ENCODE measurements around the gene CTNNA2.

CTNNA2 gene

DNA sequence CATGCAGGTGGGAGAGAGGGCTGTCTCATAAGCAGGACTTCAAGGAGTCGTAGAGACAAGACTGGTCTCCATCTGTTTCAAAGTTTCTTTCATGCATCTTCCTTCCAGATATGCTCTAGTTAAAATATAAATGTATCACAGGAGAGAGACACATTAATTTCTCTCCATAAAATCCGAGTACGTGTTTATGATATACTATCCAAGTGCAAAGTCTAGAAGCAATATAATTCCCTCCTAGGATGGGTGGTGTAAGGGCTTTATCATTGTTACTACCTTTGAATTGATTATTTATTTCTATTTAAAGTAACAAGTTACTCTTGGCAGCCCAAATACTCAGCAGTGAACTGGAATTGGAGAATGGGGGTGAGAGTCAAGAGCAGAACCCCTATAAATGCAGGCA, 619.4 kb downstream of the CTNNA2 start:
- TF ChIP-seq GATA2 (IDR thresholded peaks at IDR 0.05; ENCODE audit: low read depth, low read length) = no peak
- TF ChIP-seq GATA3 (IDR thresholded peaks at IDR 0.05; ENCODE audit: low read depth, low read length) = no peak

DNA sequence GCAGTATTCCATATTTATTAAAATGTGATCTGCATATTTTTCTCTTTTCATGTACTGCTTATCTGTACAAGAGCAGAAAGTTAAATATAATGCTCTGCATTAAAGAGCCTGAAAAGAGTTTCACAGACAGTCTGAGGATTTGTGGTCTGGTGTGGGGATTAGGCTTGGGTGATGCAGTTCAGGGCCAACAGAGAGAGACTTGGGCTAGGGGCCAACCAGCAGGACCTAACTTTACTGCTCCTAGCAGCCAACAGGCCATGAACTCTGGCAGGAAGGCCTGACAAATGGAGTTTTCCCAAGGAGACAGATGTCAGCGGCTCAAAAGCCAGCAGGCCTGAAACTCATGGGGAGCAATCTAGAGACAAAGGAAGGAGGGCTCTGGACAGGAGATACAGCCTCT, 622.1 kb downstream of the CTNNA2 start:
- TF ChIP-seq GATA2 (IDR thresholded peaks at IDR 0.05; ENCODE audit: low read depth, low read length) = no peak

DNA sequence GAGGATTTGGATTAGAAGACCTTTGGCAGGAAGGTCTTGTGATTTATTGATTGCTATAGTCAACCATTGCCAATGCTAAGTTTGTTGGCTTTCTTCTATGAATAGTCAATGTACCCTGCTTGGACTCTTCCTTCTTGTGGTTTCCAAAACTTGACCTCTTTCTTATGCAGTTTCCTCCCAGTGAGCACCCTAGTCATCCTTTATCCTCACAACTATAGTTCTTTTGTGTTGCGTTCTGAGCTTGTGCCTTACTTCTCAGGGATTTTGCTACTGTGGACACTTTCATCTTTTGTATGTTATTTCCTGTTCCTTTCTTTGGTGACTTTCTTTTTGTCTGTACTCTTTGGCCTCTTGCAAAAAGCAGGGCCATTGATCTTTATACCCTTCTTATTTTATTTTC, 623.5 kb downstream of the CTNNA2 start:
- no peak for TF ChIP-seq GATA3 (IDR thresholded peaks at IDR 0.05; ENCODE audit: low read depth, low read length)
- TF ChIP-seq GATA2 (IDR thresholded peaks at IDR 0.05; ENCODE audit: low read depth, low read length) = no peak

DNA sequence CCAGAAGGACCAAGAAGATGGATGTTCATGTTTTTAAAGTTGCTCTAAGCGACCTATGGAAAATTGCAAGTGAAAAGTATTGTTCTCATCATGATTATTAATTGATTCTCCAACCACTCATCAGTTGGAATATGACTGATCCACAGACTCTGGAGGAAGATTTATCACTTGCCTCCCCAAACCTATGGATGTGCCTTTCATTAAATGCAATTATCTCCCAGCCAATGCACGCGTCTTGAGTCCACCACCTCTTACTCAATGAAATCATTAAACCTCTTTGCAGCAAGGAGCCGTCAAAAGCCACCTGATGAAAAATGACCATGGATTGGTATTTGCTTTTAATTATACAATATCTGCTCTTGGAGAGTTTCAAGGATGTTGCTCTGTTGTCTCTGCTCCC, 626.1 kb downstream of the CTNNA2 start:
- no peak for TF ChIP-seq GATA2 (IDR thresholded peaks at IDR 0.05; ENCODE audit: low read depth, low read length)
- no peak for TF ChIP-seq GATA3 (IDR thresholded peaks at IDR 0.05; ENCODE audit: low read depth, low read length)

DNA sequence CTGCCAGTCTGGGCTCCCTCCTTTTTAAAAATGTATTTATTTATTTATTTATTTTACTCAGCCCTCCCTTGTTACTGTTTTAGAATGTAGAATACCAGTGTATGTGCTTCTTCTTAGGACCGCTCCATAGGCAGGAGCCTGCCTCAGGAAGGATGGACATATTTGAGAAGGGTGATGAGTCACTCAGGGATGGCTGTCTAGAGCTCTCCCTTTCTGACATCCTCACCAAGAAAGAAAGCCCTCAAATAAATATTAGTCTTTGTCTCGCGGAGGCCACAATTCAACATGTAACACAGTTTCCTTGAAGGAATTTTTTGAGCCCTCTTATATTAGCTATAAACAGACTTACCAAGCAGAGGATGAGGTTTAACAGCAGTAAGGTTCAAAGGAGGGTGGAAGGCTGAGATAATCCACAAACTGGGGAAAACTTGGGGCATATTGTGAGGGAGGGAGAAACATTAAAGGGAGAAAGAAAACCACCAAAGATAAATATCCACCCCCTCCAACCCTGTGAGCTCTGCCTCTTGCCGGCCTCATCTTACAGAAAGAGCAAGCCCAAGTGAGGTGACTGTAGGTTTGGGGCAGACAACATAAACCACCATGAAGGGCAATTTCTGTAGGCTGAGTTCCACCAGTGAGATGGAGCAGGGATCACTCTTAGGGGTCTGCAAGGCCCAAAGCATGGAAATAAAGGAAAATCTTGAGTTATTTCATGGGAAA, 628.3 kb downstream of the CTNNA2 start:
- TF ChIP-seq GATA2 (IDR thresholded peaks at IDR 0.05; ENCODE audit: low read depth, low read length) (no peak), GATA3 (IDR thresholded peaks at IDR 0.05; ENCODE audit: low read depth, low read length) (no peak)

DNA sequence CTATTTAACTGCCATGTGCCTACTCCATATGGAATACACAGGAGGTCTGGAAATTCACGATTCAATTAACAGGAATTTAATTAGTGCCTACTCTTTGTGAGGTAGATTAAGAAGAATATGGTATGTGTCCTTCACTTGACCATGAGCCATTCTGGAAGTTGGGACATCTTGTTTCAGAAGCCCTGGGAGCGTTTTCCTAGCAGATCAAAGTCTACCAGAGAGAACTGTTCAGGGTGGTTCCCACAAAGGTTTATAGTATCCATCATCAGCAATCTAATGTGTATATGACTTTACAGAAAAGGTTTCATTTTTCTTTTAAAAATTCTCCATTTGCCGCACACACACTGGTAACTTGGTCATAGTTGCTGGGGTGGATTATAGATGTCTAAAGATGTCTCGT, 632.6 kb downstream of the CTNNA2 start:
- TF ChIP-seq GATA2 (IDR thresholded peaks at IDR 0.05; ENCODE audit: low read depth, low read length) = no peak

DNA sequence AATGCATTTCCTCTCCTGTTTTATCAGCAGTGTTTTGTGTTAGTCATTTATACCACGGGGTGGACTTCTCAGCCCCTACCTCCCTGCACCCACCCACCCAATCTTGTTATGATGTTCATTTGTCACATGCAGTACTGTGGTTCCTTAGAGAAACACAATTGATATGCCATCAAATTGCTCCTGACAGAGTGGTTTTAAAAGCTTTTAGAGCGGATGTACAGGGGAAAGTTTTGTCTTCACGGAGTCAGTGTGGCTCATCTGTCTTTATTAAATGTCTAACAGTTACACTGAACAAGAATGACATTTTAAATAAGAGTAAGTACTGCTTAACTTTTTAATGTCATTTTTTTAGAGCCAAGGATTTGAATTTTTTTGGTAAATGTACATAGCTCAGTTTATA, 634.8 kb downstream of the CTNNA2 start:
- TF ChIP-seq GATA3 (IDR thresholded peaks at IDR 0.05; ENCODE audit: low read depth, low read length) (no peak), GATA2 (IDR thresholded peaks at IDR 0.05; ENCODE audit: low read depth, low read length) (no peak)

DNA sequence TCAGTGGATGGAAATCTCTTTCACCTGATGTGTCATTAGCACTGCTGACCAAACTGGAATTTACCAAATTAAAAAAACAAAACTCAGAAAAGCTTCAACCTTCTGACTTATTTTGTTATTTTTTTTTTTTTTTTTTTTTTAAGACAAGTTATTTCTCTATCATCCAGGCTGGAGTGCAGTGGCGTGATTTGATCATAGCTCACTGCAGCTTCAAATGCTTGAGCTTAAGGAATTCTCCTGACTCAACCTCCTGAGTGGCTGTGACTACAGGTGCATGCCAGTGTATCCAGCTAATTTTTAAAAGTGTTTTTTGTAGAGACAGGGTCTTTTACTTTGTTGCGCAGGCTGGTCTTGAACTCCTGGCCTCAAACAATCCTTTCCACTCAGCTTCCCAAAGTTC, 636.1 kb downstream of the CTNNA2 start:
- no peak for TF ChIP-seq GATA3 (IDR thresholded peaks at IDR 0.05; ENCODE audit: low read depth, low read length)
- no peak for TF ChIP-seq GATA2 (IDR thresholded peaks at IDR 0.05; ENCODE audit: low read depth, low read length)

DNA sequence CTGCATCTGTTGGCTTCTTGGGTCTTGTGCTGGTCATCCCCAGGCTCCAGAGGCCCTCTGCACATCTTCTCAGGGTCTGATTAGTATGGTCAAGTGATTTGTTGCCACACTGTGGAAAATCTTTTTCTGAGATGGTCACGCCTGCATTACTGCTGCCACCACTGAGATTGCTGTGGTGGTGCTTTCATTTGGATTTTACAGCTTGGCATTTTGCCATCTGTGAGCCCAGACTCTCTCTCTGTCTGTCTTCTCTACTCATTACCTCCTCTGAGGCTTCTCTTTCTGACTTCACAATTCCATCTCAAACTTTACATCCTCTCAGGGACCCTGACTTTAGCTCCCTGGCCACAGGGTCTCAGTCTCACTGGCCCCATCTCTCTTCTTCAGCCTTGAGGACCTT, 637.1 kb downstream of the CTNNA2 start:
- no peak for TF ChIP-seq GATA2 (IDR thresholded peaks at IDR 0.05; ENCODE audit: low read depth, low read length)
- no peak for TF ChIP-seq GATA3 (IDR thresholded peaks at IDR 0.05; ENCODE audit: low read depth, low read length)

DNA sequence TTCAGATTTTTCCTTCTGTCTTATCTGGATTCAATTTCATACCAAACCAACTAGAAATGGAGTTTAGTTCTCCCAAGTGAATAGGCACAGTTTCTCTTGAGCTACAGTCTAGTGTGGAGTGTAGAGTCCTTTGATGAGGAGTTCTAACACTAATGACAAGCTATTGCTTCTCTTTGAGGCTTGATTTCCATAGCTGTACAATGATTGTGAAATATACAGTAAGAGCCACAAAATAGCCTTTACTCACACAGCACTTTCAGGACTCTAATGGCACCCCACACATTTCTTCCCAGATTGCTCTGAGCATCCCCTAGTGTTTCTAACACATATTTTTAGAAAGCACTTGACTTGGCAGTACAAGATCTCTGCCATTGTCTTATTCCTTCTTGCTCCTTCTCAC, 638.4 kb downstream of the CTNNA2 start:
- no peak for TF ChIP-seq GATA3 (IDR thresholded peaks at IDR 0.05; ENCODE audit: low read depth, low read length)
- no peak for TF ChIP-seq GATA2 (IDR thresholded peaks at IDR 0.05; ENCODE audit: low read depth, low read length)

DNA sequence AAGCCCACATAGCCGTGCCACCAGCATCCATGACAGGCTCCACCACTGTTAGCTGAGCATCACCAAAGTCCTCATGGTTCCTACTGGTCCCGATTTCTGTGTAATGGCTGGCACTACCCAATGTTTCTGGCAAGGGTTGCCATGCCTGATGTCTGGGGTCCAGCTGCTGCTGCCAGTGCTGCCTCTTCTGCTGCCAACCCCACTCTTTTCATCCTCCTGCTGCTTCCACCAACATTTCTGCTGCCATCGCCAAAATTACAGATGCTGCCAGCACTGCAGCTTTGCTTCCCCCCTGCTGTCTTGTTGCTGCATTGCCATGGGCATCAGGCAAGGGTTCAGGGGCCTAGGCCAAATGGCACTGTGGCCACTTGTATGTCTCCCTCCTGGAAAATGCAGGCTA, 638.8 kb downstream of the CTNNA2 start:
- TF ChIP-seq GATA2 (IDR thresholded peaks at IDR 0.05; ENCODE audit: low read depth, low read length) (no peak), GATA3 (IDR thresholded peaks at IDR 0.05; ENCODE audit: low read depth, low read length) (no peak)

DNA sequence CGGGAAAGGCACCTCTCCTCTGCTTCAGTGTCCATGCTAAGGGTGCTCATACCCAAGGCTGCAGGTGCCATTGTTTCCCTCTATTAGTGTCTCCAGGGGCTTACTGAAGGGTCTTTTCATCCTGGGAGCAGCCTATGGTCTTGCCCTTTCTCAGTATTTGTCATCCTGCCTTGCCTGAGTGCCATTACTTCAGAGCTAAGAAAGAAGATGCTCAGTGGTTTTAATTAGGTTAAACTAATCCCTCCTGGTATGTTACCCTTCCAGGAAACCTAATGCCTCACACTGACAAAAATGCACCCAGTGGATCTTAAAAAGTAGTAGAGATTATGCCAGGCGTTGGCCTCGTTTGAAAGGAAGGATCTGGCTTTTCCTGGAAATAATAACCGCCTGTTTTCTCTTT, 640.3 kb downstream of the CTNNA2 start:
- TF ChIP-seq GATA2 (IDR thresholded peaks at IDR 0.05; ENCODE audit: low read depth, low read length) (no peak), GATA3 (IDR thresholded peaks at IDR 0.05; ENCODE audit: low read depth, low read length) (no peak)

DNA sequence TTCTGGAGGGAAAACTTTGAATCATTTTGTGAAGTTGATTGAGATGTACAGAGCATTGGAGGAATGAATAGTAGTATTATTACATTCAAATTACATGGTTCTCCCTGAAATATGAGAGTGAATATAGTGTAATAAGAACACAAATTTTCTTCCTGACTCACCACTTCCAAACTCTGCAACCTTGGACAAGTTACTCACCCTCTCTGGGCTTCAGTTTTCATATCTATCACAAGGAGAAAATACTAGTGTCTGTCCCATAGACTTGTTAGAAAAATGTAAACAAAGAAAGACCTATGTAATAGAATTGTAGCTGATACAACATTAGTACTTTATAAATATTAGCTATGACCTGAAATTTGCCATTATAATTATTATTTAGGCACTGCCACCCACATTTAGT, 640.9 kb downstream of the CTNNA2 start:
- TF ChIP-seq GATA3 (IDR thresholded peaks at IDR 0.05; ENCODE audit: low read depth, low read length) (no peak), GATA2 (IDR thresholded peaks at IDR 0.05; ENCODE audit: low read depth, low read length) (no peak)

DNA sequence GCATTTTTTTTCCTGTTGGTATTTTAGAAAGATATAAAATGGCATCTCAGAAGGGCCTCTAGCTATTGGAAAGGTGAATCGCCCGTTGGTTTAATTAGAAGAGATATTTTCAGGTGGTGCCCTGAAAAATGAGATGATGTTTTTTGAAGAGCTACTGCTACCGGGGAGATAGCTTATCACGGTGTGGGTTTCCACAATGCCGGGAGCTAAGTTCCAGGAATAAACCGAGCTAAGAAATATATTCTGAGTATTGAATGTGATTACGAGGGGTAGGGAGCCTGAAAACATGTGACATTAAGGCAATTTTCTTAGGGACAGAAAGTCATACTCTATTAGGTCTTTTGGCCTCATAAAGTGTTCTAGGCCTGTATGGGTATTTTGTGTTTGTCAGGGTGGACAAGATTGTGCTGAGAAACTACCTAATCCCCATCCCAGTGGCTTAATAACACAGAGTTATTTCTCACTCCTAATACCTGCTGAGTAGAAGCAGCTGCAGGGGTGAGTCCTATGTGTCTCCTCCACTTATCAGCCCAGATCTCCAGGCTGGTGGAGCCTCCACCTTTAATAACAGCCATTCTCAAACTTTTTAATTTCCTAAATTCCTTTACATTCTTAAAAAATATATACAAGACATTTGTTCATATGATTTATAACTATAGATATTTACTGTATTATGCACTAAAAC, 641.5 kb downstream of the CTNNA2 start:
- TF ChIP-seq GATA3 (IDR thresholded peaks at IDR 0.05; ENCODE audit: low read depth, low read length) (no peak), GATA2 (IDR thresholded peaks at IDR 0.05; ENCODE audit: low read depth, low read length) (no peak)

DNA sequence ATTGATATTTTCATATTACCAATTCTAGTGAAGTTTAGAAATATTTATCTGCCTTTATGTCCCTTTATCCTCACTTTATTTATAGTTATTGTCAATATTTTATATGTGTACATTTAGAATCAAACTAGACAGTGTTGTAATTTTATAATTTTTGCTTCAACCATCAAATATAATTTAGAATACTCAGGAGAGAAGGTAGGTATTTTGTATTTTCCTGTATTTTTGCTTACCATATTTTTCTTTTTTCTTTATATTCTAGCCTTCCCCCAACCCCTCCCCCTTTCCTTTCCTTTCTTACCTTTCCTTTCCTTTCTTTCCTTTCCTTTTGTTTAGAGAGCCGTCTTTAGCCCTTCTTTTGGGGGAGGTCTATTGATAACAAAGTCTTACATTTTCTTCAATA, 651.5 kb downstream of the CTNNA2 start:
- TF ChIP-seq GATA3 (IDR thresholded peaks at IDR 0.05; ENCODE audit: low read depth, low read length) = no peak

Measured in SH-SY5Y (cell line).